HK-2 (cell line): ENCODE measurements around the gene ZNF385D.

ENCODE experiments used
- DNase-seq: peaks from one replicate; pipeline ENCODE4 v3.0.0-alpha.2; 2018; ENCODE audit not compliant: unreplicated experiment

ZNF385D gene, protein sequence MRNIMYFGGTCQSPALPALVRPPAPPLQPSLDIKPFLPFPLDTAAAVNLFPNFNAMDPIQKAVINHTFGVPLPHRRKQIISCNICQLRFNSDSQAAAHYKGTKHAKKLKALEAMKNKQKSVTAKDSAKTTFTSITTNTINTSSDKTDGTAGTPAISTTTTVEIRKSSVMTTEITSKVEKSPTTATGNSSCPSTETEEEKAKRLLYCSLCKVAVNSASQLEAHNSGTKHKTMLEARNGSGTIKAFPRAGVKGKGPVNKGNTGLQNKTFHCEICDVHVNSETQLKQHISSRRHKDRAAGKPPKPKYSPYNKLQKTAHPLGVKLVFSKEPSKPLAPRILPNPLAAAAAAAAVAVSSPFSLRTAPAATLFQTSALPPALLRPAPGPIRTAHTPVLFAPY

GRCh38 chr3:21750831-21751391, at the start of gene ZNF385D:
ZNF385D (minus strand) TSS chr3:21751210; CDS start chr3:21750916, 294 bp downstream.
- DNase-seq, result no peak

DNA sequence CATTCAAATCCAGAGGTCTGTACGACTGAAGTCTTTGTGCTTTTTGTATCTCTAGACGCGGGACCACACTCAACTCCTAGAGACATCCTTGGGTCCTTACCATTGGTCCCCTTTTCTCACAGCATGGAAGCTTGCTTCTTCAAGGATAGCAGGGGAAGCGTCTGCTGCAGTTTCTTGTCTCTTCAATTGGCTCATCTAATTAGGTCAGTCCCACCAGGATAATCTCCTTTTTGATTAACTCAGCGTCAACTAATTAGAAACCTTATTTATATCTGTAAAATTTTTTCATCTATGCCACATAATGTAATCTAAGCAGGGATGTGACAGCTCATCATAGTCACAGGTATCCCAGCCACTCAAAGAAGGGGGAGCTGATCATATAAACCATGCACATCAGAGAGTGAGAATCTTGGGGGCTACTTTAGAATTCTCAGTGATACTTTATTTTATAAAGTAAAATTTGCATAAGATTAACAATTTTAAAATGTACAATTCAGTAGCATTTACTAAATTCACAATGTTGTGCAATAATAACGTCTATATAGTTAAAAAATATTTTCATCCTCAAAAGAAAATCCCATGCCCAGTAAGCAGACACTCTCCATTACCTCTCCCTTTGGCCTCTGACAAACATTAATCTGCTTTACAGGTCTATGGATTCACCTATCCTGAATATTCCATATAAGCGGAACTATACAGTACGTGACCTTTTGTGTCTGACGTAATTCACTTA, 47.5 kb upstream of the ZNF385D start:
- no peak for DNase-seq

GRCh38 chr3:21795921-21796320, 44.9 kb upstream of the ZNF385D start:
- no peak for DNase-seq

- DNase-seq, result no peak
These were observed 44.3 kb upstream of the ZNF385D start for GRCh38 chr3:21795152-21795837.

DNA sequence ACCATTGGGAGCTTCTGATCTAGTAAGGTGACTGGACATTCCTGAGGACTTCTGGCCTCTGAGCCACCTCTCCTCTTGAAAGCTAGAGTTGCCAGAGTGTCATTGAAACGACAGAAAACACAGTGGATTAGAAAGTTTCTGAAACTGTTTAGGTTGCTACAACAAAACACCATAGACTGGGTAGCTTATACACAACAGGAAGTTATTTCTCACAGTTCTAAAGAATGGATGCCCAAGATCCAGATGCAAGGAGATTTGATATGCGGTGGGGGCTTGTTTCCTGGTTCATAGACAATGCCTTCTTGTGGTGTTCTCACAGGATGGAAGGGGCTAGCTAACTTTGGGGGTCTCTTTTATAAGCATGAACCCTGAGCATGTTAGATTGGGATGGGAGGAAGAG, 43.3 kb upstream of the ZNF385D start:
- DNase-seq, result no peak

DNA sequence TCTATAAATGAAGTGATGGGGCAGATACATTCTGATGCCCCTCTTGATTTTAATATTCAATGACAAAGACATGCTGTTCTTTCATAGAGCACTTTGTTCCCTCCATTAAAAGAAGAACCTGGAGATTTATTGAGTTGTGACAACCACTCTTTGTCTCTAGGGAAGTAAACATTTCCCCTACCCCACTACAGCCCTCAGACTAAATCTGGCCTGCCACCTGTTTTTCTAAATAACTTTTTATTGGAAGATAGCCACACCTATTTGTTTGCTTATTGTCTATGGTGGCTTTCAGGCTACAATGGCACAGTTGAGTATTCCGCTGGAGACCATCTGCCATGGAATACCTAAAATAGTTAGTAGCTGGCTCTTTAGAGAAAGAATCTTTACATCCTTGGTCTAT, 41.2 kb upstream of the ZNF385D start:
- DNase-seq, result no peak

DNA sequence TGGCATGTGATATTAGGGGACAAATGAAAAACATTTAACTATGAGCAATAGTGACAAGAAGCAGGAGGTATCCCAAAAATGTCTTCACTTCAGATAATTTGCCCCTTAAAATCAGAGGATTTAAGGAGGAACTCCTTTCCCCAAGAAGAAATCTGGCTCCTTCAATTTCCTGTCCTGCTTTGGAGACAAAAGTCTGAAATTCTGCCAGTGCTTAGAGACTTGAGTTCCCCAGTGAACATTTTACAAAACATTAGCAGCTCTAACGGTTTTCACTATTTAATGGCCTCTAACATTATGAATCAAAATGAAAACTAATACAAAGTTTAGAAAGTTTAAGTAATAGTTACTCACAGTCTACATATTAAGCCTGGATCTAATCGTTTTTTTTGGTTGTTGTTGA, 40.3 kb upstream of the ZNF385D start:
- DNase-seq, result no peak

GRCh38 chr3:21790466-21790865, 39.5 kb upstream of the ZNF385D start:
- no peak for DNase-seq

GRCh38 chr3:21789730-21790129, 38.7 kb upstream of the ZNF385D start:
- no peak for DNase-seq

DNA sequence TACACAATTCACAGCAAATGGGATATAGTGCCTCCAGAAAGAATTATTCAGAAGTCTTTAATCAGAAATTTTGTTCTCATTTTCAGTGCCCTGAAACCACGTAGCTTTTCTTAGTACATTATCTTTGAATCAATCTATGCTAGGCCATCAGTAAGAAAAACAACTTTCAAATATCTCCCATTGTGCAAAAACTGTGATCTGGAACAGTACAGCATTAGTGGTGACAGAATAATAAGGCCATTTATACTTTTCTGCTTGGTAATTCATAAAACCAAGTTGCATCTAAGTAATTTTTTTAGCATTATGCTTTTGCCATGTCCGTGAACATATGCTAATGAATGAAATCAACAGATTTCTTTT, 35.4 kb upstream of the ZNF385D start:
- DNase-seq, result no peak

- no peak for DNase-seq
These were observed 34.9 kb upstream of the ZNF385D start for GRCh38 chr3:21785765-21786437.

DNA sequence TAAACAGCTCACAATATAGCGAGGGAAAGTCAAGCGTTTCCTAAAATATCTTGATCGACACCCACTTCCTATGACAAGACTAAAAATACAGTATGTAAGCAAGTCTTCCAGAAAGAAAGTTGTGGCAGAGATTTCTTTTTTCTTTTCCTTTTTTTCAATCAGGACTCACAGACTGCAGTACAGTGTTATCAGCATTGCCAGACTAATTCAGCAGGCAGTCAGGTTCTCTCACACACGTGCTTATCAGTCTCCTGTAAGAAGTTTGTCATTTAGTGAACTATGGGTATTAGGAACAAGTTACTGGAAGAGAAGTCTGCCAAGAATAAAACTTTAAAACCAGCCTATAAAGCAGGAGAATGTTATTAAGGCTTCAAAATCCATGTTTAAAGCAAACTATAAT, 32.8 kb upstream of the ZNF385D start:
- no peak for DNase-seq

DNA sequence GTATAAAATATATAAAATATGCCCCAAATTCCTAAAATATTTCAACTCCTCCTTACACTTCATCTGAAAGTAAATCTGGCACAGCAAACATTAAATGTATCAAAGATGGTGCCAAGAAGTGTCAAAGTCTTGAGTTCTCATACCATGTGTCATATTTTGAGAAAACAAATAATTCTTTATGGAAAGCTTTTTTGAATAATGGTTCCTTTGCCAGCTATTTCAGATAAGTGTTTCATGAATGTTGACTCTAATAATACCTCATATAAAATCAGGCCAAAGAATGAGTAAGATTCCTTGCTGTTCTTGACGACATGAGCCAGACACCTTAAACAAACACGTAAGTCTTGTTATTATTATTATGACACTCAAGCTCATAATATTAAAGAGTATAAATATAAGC, 30.3 kb upstream of the ZNF385D start:
- no peak for DNase-seq

- DNase-seq, result no peak
These were observed 28.9 kb upstream of the ZNF385D start for GRCh38 chr3:21779909-21780308.

DNA sequence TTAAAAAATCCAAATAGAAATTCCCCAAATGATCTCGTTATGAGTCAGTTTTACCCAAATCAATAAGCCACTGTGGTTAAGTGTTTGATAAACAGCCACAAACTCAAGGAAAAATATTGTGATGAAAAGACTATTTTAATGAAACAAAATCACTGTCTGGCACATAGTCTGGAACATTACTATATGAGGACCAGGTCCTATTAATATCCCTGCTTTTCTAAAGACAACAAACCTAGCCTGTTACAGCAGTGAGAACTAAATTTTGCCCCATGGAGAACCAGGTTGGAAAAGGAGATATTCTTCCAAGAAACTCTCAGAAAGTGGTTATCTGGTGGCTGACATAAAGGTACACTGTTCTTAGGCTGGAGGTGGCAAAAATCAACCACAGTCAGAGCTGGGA, 27.7 kb upstream of the ZNF385D start:
- DNase-seq, result no peak

DNA sequence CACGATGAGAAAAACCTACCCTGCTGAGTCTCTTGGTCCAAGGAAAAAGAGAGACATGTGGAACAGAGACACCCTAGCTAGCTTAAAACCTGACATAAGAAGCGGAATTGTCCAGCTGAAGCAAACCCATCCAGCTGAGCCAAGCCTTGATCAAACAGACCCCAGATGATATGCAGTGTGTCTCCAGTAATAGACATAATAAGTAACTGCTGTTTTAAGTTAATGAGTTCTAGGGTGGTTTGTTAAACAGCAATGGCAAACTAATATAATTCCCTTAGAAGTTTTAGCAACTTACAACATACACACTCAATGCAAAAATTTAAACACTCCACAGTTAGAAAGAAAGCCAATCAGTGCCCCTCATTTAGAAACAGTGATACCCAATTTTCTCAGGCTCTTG, 26.8 kb upstream of the ZNF385D start:
- DNase-seq, result no peak

DNA sequence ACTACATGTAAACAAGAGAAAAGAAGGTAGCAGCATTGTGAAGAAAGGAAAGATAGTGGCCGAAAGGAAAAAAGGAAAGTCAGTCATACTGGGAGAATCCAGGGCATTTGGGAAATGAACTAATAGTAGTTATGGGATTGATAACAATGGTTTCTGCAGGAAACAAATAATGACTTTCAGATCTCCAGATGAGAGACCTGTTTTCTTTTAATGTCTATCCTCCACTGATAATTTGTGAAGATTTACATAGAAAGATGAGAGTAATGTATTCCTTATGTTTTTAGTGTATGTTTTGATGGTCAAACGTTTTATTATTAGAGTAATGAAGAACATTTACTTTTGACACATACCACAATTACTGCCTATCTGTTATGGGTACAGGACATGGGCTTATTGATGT, 15.0 kb upstream of the ZNF385D start:
- DNase-seq, result no peak

DNA sequence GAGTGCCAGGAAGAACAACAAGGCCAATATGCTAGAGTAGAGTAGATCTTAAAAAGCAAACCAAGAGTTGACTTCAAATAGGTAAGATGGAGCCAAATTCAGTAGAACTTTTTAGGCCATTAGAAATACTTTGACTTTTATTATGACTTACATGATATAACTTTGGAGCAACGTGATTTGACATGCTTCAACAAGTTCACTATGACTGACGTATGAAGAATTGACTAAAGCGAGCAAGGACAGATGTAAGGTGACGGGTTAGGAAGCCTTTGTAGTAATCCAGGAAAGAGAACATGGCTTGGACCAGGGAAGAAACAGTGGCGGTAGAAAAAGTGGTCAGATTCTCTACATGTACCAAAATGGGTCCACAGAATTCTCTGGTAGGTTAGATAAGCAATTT, 4.9 kb upstream of the ZNF385D start:
- no peak for DNase-seq

DNA sequence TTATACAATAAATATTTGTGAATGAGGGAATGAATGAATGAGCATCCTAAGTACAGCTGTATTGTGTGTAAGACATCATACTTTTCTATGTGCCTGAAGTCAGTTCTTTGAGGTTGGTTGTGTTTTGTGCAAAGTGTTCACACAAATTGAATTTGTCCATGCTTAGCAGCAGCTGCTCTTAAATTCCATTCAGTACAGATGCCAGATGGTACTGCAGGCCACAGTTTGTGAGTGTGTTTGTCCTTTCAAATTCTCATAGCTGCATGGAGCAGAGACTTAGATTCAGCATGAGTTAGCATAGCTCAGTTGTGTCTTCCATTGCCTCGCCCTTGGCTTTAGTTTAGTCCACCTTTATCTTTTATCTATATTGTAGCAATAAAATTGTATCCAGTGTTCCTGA, 3.8 kb upstream of the ZNF385D start:
- no peak for DNase-seq

DNA sequence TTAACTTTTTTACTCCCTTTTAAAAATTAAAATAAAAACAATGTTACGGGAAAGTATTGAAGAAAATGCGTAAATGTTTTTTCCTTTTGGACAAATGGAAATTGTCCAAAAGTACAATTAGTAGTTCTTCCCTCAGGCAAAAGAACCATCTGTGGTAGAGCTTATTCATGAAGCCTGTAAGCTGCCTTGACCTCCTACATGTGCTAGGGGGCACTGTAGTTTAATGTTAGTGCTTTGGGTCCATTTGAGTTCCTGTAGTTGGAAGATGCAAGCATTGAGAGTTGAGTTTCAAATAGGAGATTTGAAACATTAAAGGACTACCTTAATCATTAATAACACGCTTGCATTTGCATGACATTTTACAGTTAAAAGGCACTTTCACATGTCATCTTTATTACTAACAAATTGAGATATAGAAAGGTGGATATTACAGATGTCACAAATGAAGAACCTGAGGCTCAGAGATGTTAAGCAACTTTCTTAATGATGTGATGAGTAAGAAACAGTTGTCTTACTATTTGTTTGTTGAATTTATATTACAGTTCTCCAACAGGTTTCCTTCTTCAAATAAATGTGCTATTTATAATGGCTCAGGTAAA, 1.8 kb upstream of the ZNF385D start:
- DNase-seq, result no peak

GRCh38 chr3:21751886-21752285, 876 bp upstream of the ZNF385D start:
- no peak for DNase-seq
